ENCODE results near the gene CCHCR1. TPM values are rescaled to one million over a fixed set of nuclear protein-coding genes. Genes with fewer than 3 reads are reported as not detected.

The CCHCR1 gene
- total RNA-seq: 9.9 and 11.3 TPM in 2 replicates

GRCh38 chr6:31157513-31158139, at the start of gene CCHCR1:
TSS of gene CCHCR1 (minus strand) at chr6:31157802. CDS start at chr6:31157600, 202 bp downstream.

GRCh38 chr6:31170600-31170881, 12.9 kb upstream of the CCHCR1 start, which contains the start of gene POU5F1:
TSS of gene POU5F1 (minus strand) at chr6:31170682. CDS start at chr6:31170620, 62 bp downstream.

GRCh38 chr6:31158140-31158862, 699 bp upstream of the CCHCR1 start, which contains the start of gene TCF19:
TSS of gene TCF19 (plus strand) at chr6:31158589. CDS start at chr6:31159470, 881 bp downstream.

GRCh38 chr6:31138982-31139381, 18.6 kb downstream of the CCHCR1 start, which contains the start of gene PSORS1C2:
TSS of gene PSORS1C2 (minus strand) at chr6:31139066. CDS start at chr6:31139026, 40 bp downstream.

GRCh38 chr6:31120151-31120915, 37.3 kb downstream of the CCHCR1 start, which contains the start of gene CDSN:
TSS of gene CDSN (minus strand) at chr6:31120446. CDS start at chr6:31120419, 27 bp downstream.

GRCh38 chr6:31114541-31114878, 43.1 kb downstream of the CCHCR1 start, which contains the start of gene PSORS1C1:
TSS of gene PSORS1C1 (plus strand) at chr6:31114800. CDS start at chr6:31129633, 14,833 bp downstream.

GRCh38 chr6:31112478-31112877, 45.1 kb downstream of the CCHCR1 start, which contains the start of gene C6orf15:
TSS of gene C6orf15 (minus strand) at chr6:31112575. CDS start at chr6:31112555, 20 bp downstream.

Other genes with a start within 250 kb of the CCHCR1 start
- gene GTF2H4, start 249.6 kb downstream of the CCHCR1 start, total RNA-seq: 12.5 and 16.1 TPM in 2 replicates
- gene VARS2, start 243.6 kb downstream of the CCHCR1 start, total RNA-seq: 11.6 and 26.8 TPM in 2 replicates
- not detected in 2 replicates for gene SFTA2, start 225.6 kb downstream of the CCHCR1 start, total RNA-seq
- gene MUCL3, start 216.8 kb downstream of the CCHCR1 start, total RNA-seq: not detected in 2 replicates
- not detected in 2 replicates for gene MUC21, start 174.1 kb downstream of the CCHCR1 start, total RNA-seq
- gene MUC22, start 147.3 kb downstream of the CCHCR1 start, total RNA-seq: not detected in 2 replicates
- not detected in 2 replicates for gene C6orf15, start 45.2 kb downstream of the CCHCR1 start, total RNA-seq
- gene PSORS1C1, start 43.0 kb downstream of the CCHCR1 start, total RNA-seq: 0.89 and 1.6 TPM in 2 replicates
- gene CDSN, start 37.4 kb downstream of the CCHCR1 start, total RNA-seq: not detected in 2 replicates
- not detected in 2 replicates for gene PSORS1C2, start 18.7 kb downstream of the CCHCR1 start, total RNA-seq
- gene TCF19, start 787 bp upstream of the CCHCR1 start, total RNA-seq: 1.5 and 8.6 TPM in 2 replicates
- gene POU5F1, start 12.9 kb upstream of the CCHCR1 start, total RNA-seq: 0.30 and 0.51 TPM in 2 replicates
- 163 and 475 TPM in 2 replicates for gene HLA-C, start 114.3 kb upstream of the CCHCR1 start, total RNA-seq
- 405 and 426 TPM in 2 replicates for gene HLA-B, start 199.4 kb upstream of the CCHCR1 start, total RNA-seq
- 83.3 and 207 TPM in 2 replicates for gene MICA, start 245.8 kb upstream of the CCHCR1 start, total RNA-seq